Endothelial cell of umbilical vein (primary cell): ENCODE results near the gene KRTAP10-7. TPM values are rescaled to one million over a fixed set of nuclear protein-coding genes. Genes with fewer than 3 reads are reported as not detected.

Source experiments
- BruUV-seq: library from RNA; stranded (reverse); fragments of 400-500 nt; replicated peaks from 2 replicates; lab custom pipeline; 2021; lab: Mats Ljungman, UMichigan
- CTCF ChIA-PET: fragments of 300-600, 350-600 bp; sonication (Branson Sonifier 250); formaldehyde crosslinking; loops from one replicate; lab custom pipeline; 2021; ENCODE audit warnings: antibody characterized with exemption, inconsistent platforms; lab: Charles Lee
- POLR2A ChIA-PET: fragments of 300-600, 350-600 bp; sonication (Branson Sonifier 250); formaldehyde crosslinking; loops from one replicate; lab custom pipeline; 2021; ENCODE audit warnings: antibody characterized with exemption, inconsistent platforms; lab: Charles Lee
- DNase-seq: peaks from one replicate; pipeline ENCODE4 v3.0.0-alpha.2; 2011; ENCODE audit warnings: low read depth, low spot score
- FAIRE-seq: peaks from 2 replicates; lab custom pipeline; 2011; peaks lifted over from hg19 to GRCh38; lab: Jason Lieb, UNC
- H2AFZ ChIP-seq: 2 replicates; pipeline ENCODE4 v1.6.0; 2012; ENCODE audit warnings: low read depth, low read length, control low read depth, inconsistent platforms
- H3K27ac ChIP-seq: 2 replicates; pipeline ENCODE4 v1.5.1; 2011; ENCODE audit warnings: low read depth, mild to moderate bottlenecking, control low read depth, low read length, moderate library complexity; ENCODE audit not compliant: insufficient read depth
- H3K27me3 ChIP-seq, 2 experiments: 2 replicates each; pipeline versions ENCODE4 v1.6.0 to v1.6.1; 2011; ENCODE audit warnings: low read length in 2 of 2, mixed read lengths in 1 of 2; ENCODE audit not compliant: control insufficient read depth in 2 of 2, insufficient read depth in 2 of 2
- H3K36me3 ChIP-seq, 2 experiments: 2 replicates in 1 of 2; 3 replicates in 1 of 2; pipeline ENCODE4 v1.5.1; 2011; ENCODE audit warnings: low read length in 2 of 2, mild to moderate bottlenecking in 1 of 2, moderate library complexity in 1 of 2; ENCODE audit not compliant: control insufficient read depth in 2 of 2, insufficient read depth in 2 of 2; ENCODE audit errors: extremely low read depth in 1 of 2
- H3K4me1 ChIP-seq: 3 replicates; pipeline ENCODE4 v1.5.1; 2011; ENCODE audit warnings: mild to moderate bottlenecking, low read length; ENCODE audit not compliant: control insufficient read depth, insufficient read depth; ENCODE audit errors: extremely low read depth
- H3K4me2 ChIP-seq: 2 replicates; pipeline ENCODE4 v1.6.1; 2011; ENCODE audit warnings: low read length, control low read depth, mixed read lengths; ENCODE audit not compliant: insufficient read depth
- H3K4me3 ChIP-seq, 3 experiments: fragments of 200-600 bp in 1 of 3; sonication (generic), shearing (Covaris generic) in 1 of 3; replicated peaks in 1 of 3; 2 replicates each; pipeline ENCODE4 v1.5.1; 2011 to 2016; ENCODE audit warnings: control low read depth in 3 of 3, low read length in 3 of 3, mild to moderate bottlenecking in 2 of 3, inconsistent platforms in 1 of 3, low read depth in 1 of 3, moderate library complexity in 1 of 3; ENCODE audit not compliant: insufficient read depth in 1 of 3
- H3K79me2 ChIP-seq: 2 replicates; pipeline ENCODE4 v1.6.0; 2012; ENCODE audit warnings: low read length, inconsistent platforms; ENCODE audit not compliant: control insufficient read depth, insufficient read depth
- H3K9ac ChIP-seq: replicated peaks from 2 replicates; pipeline ENCODE3; 2011; ENCODE audit warnings: low read length, control low read depth; ENCODE audit not compliant: insufficient read depth; ENCODE audit errors: extremely low read depth
- H3K9me1 ChIP-seq: replicated peaks from 3 replicates; pipeline ENCODE4 v1.6.0; 2011; ENCODE audit warnings: mild to moderate bottlenecking, low read length; ENCODE audit not compliant: control insufficient read depth, insufficient read depth; ENCODE audit errors: extremely low read depth
- H3K9me3 ChIP-seq: replicated peaks from 2 replicates; pipeline ENCODE4 v1.5.1; 2012; ENCODE audit warnings: low read length, inconsistent platforms; ENCODE audit not compliant: control insufficient read depth, insufficient read depth
- H4K20me1 ChIP-seq: replicated peaks from 2 replicates; pipeline ENCODE3; 2011; ENCODE audit warnings: mild to moderate bottlenecking, low read length; ENCODE audit not compliant: control insufficient read depth, insufficient read depth; ENCODE audit errors: extremely low read depth
- EZH2 ChIP-seq: IDR thresholded peaks from 2 replicates; pipeline ENCODE4 v1.6.1; 2012; ENCODE audit warnings: borderline replicate concordance, low read depth, mild to moderate bottlenecking, moderate library complexity, low read length, inconsistent platforms; ENCODE audit not compliant: severe bottlenecking
- FOS ChIP-seq: IDR thresholded peaks from 2 replicates; pipeline ENCODE4 v1.6.1; 2011; ENCODE audit warnings: mild to moderate bottlenecking, low read length, moderate library complexity, borderline replicate concordance; ENCODE audit not compliant: insufficient read depth
- GATA2 ChIP-seq: IDR thresholded peaks from 2 replicates; pipeline ENCODE4 v1.7.0; 2011; ENCODE audit warnings: low read depth, mild to moderate bottlenecking, moderate library complexity, mixed read lengths, low read length; ENCODE audit not compliant: insufficient read length, insufficient read depth
- JUN ChIP-seq: IDR thresholded peaks from 2 replicates; pipeline ENCODE4 v1.6.1; 2011; ENCODE audit warnings: borderline replicate concordance, low read depth; ENCODE audit not compliant: insufficient read length, insufficient read depth
- MAX ChIP-seq: IDR thresholded peaks from 2 replicates; pipeline ENCODE4 v1.6.1; 2011; ENCODE audit not compliant: insufficient read depth, insufficient read length
- MYC ChIP-seq: IDR thresholded peaks from one replicate; pipeline ENCODE4 v1.6.1; 2011; ENCODE audit warnings: mild to moderate bottlenecking, low read depth, low read length
- POLR2A ChIP-seq: IDR thresholded peaks from 2 replicates; pipeline ENCODE4 v1.6.1; 2012; ENCODE audit warnings: low read depth, mild to moderate bottlenecking, control low read depth, low read length
- POLR2AphosphoS5 ChIP-seq: IDR thresholded peaks from 2 replicates; pipeline ENCODE4 v1.6.1; 2012; ENCODE audit warnings: low read depth, mild to moderate bottlenecking, control low read depth, low read length, moderate library complexity; ENCODE audit not compliant: insufficient read depth
- dilution Hi-C: fragments of 300-500 bp; cut with MboI; formaldehyde crosslinking; loops from one replicate; pipeline ENCODE4 v1.15.0; 2019; ENCODE audit warnings: low sequenced_read_pairs; ENCODE audit not compliant: extremely low pct_ligation_motif_present
- intact Hi-C: fragments of 100-400 bp; cut with micrococcal nuclease; formaldehyde crosslinking; loops from one replicate; pipeline ENCODE4 v1.10.0; 2022
- polyA plus RNA-seq, 4 experiments: library from polyadenylated mRNA; depleted of rRNA in 3 of 4; stranded (reverse) in 3 of 4; unstranded in 1 of 4; fragments of >200 nt; gene quantifications; 2 replicates each; pipeline versions ENCODE4 v1.2.1 to v1.2.3, GENCODE V29; 2011 to 2012; ENCODE audit warnings: missing spikeins in 1 of 4
- total RNA-seq: library from RNA; stranded (reverse); gene quantifications from 2 replicates; pipeline ENCODE4 v1.2.3, GENCODE V29; 2021
- TF ChIP-seq, protein P1 (sequence below), 2 donors: IDR thresholded peaks; 1 replicate in 1 of 2; 2 replicates in 1 of 2; pipeline ENCODE4 v1.5.1; 2011; ENCODE audit warnings: low read length in 2 of 2, mild to moderate bottlenecking in 2 of 2, moderate library complexity in 2 of 2, control low read depth in 1 of 2, inconsistent platforms in 1 of 2, low read depth in 1 of 2; ENCODE audit not compliant: insufficient read depth in 1 of 2; ENCODE audit errors: extremely low read depth in 1 of 2

KRTAP10-7 gene
- total and polyA plus RNA-seq, 2 donors (not counting 3 experiments of a cell fraction or from before 2014, with no cell fraction given), result not detected

GRCh38 chr21:44579056-44579832 is 21.2 kb upstream of the KRTAP10-7 start:
- DNase-seq (no peak), FAIRE-seq (no peak)
- H3K4me2 ChIP-seq, result no peak overlapping the region
- H3K27ac ChIP-seq, result no peak overlapping the region
- no peaks in the 10 kb centered on the region for H3K36me3 ChIP-seq
- H3K9me1 ChIP-seq, result no peaks in the 10 kb centered on the region
- H2AFZ ChIP-seq, result no peak overlapping the region
- ChIA-PET POLR2A (no interaction called here), CTCF (no interaction called here)
- dilution Hi-C loops, result no loop called here
- no peaks in the 10 kb centered on the region for H3K4me1 ChIP-seq
- H3K9ac ChIP-seq, result no peak overlapping the region
- intact Hi-C loops, result no loop called here
- H4K20me1 ChIP-seq, result no peaks in the 10 kb centered on the region
- no peak overlapping the region for H3K4me3 ChIP-seq
- H3K27me3 ChIP-seq, result peaks cover 0 to 3% of the 10 kb centered on the region in 2 experiments
- BruUV-seq, result no TSS peak
- H3K79me2 ChIP-seq, result no peaks in the 10 kb centered on the region
- no peak for TF ChIP-seq FOS
- TF ChIP-seq POLR2A, result no peak
- TF ChIP-seq, protein P1, sequence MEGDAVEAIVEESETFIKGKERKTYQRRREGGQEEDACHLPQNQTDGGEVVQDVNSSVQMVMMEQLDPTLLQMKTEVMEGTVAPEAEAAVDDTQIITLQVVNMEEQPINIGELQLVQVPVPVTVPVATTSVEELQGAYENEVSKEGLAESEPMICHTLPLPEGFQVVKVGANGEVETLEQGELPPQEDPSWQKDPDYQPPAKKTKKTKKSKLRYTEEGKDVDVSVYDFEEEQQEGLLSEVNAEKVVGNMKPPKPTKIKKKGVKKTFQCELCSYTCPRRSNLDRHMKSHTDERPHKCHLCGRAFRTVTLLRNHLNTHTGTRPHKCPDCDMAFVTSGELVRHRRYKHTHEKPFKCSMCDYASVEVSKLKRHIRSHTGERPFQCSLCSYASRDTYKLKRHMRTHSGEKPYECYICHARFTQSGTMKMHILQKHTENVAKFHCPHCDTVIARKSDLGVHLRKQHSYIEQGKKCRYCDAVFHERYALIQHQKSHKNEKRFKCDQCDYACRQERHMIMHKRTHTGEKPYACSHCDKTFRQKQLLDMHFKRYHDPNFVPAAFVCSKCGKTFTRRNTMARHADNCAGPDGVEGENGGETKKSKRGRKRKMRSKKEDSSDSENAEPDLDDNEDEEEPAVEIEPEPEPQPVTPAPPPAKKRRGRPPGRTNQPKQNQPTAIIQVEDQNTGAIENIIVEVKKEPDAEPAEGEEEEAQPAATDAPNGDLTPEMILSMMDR (IDR thresholded peaks at IDR 0.05; ENCODE audit: extremely low read depth in 1 of 2, insufficient read depth in 1 of 2, low read depth in 1 of 2, low read length in 2 of 2), result no peak
- TF ChIP-seq GATA2, result no peak
- no peak for TF ChIP-seq EZH2
- TF ChIP-seq JUN, result no peak
- TF ChIP-seq POLR2AphosphoS5, result no peak
- no peak for TF ChIP-seq MYC
- TF ChIP-seq MAX, result no peak
- no peaks in the 10 kb centered on the region for H3K9me3 ChIP-seq
